ENCODE results near the gene FAM120AOS. TPM values are rescaled to one million over a fixed set of nuclear protein-coding genes. Genes with fewer than 3 reads are reported as not detected.

Gene FAM120AOS
- total RNA-seq, 1 experiment from 2014 or later: 53.6 TPM

- Histone ChIP-seq H2BK120ac (ENCODE audit: low read depth, low read length, poor library complexity, severe bottlenecking) (no peak overlapping the region), H2BK5ac (ENCODE audit: insufficient read length, low read length) (no peak overlapping the region), H3K4ac (ENCODE audit: low read depth, low read length) (no peak overlapping the region), H3K18ac (ENCODE audit: insufficient read length, low read depth, low read length) (no peak overlapping the region), H3K14ac (ENCODE audit: insufficient read depth, low read length) (no peak overlapping the region), H4K8ac (replicated peaks; ENCODE audit: insufficient read length, low read depth, low read length) (no peak overlapping the region), H4K20me1 (ENCODE audit: control insufficient read depth, insufficient read depth, insufficient read length) (no peaks in the 10 kb centered on the region), H3K79me2 (ENCODE audit: insufficient read depth, low read length) (no peaks in the 10 kb centered on the region), H2BK15ac (ENCODE audit: low read depth, low read length) (no peak overlapping the region), H4K91ac (ENCODE audit: insufficient read length, low read depth, low read length) (no peak overlapping the region), H3K56ac (ENCODE audit: insufficient read length, low read depth, low read length) (no peak overlapping the region), H2BK20ac (ENCODE audit: low read depth, low read length, poor library complexity, severe bottlenecking) (no peak overlapping the region), H3K9me3 (ENCODE audit: control insufficient read depth, low read depth, low read length) (no peaks in the 10 kb centered on the region), H3K23ac (ENCODE audit: insufficient read length, low read depth, low read length) (no peak overlapping the region), H3K79me1 (ENCODE audit: insufficient read depth, low read depth, low read length, poor library complexity, severe bottlenecking) (no peaks in the 10 kb centered on the region), H3K4me2 (ENCODE audit: insufficient read depth, insufficient read length, low read length) (no peak overlapping the region), H3K4me1 (ENCODE audit: insufficient read depth, low read length) (no peaks in the 10 kb centered on the region), H3K27ac (ENCODE audit: insufficient read length, low read depth, low read length) (no peak overlapping the region), H2AFZ (ENCODE audit: low read length) (no peak overlapping the region), H3K23me2 (ENCODE audit: insufficient read length, low read depth, low read length, poor library complexity, severe bottlenecking) (no peaks in the 10 kb centered on the region), H2BK12ac (ENCODE audit: insufficient read length, low read depth, low read length) (no peak overlapping the region), H3K27me3 (ENCODE audit: insufficient read depth, low read length) (no peaks in the 10 kb centered on the region), H4K5ac (ENCODE audit: insufficient read length, low read depth, low read length) (no peak overlapping the region), H3T11ph (ENCODE audit: low read length) (no peak overlapping the region), H3K9ac (ENCODE audit: extremely low read depth, insufficient read length, low read length) (no peak overlapping the region), H2AK5ac (ENCODE audit: insufficient read length, low read length) (no peak overlapping the region)
- peaks cover 1% of the 10 kb centered on the region; the same call in 1 of the 2 replicates for H3K27me3 Mint-ChIP-seq (ENCODE audit: low read depth)
- H3K9me3 Mint-ChIP-seq: no peaks in the 10 kb centered on the region
- H3K36me3 Mint-ChIP-seq (ENCODE audit: insufficient read depth in 1 of 3, low read depth in 3 of 3): no peaks in the 10 kb centered on the region
- H3K4me3 Mint-ChIP-seq: no peak overlapping the region
- DNase-seq: no peak
- H3K4me1 Mint-ChIP-seq: peaks cover 4 to 11% of the 10 kb centered on the region in 2 experiments; a peak in 3 of 4 replicates
- H3K27ac Mint-ChIP-seq: no peak overlapping the region
- WGBS (ENCODE audit: extremely low coverage, insufficient read length, low lambda C conversion rate): no CpG with 5 or more reads among the region's 6 CpGs
- TF ChIP-seq CTCF (conservative IDR thresholded peaks at IDR 0.05): no peak
Observed at GRCh38 chr9:93436218-93436617, 17.2 kb downstream of the FAM120AOS start.

All from H9 (cell line).